GM19025 (cell line): ENCODE measurements around the gene OBP2B.
"Not testable (repeated sequence)": the region's sequence is repeated elsewhere in the genome, so short reads cannot be mapped to it uniquely, and the experiment has no call there.

Source experiments
- ATAC-seq: cut with Tn5 transposase; IDR thresholded peaks from one replicate; pipeline ENCODE4 v1.9.1; 2021; ENCODE audit warnings: mild to moderate bottlenecking, low read depth, moderate library complexity; ENCODE audit not compliant: unreplicated experiment

OBP2B gene

DNA sequence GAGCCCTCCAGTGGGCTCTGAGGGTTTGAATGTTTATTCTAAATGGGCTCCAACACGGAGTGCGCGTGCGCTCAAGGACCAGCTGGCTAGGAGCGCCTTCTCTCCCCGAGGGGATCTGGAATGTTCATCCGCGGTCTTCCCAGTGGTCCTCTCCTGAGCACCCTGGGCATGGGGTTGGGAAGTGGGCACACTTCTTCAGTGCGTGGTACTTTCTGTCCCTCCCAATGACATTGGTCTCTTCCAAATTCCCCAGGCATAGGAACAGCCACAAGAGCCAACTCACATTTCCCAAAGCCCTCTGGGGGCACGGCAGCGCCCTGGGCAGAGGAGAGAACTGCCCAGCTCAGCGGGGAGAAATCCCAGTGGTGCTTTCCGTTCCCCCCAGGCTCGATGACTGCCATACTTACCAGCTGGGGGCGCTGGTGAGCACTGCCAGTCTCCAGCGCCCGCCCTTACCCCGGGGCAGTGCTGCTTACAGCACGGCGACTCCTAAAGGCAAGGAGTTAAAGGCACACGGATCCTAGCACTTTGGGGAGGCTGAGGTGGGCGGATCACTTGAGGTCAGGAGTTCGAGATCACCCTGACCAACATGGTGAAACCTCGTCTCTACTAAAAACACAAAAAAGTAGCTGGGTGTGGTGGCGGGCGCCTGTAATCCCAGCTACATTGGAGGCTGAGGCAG is 29.9 kb upstream of the OBP2B start:
- ATAC-seq: no peak

DNA sequence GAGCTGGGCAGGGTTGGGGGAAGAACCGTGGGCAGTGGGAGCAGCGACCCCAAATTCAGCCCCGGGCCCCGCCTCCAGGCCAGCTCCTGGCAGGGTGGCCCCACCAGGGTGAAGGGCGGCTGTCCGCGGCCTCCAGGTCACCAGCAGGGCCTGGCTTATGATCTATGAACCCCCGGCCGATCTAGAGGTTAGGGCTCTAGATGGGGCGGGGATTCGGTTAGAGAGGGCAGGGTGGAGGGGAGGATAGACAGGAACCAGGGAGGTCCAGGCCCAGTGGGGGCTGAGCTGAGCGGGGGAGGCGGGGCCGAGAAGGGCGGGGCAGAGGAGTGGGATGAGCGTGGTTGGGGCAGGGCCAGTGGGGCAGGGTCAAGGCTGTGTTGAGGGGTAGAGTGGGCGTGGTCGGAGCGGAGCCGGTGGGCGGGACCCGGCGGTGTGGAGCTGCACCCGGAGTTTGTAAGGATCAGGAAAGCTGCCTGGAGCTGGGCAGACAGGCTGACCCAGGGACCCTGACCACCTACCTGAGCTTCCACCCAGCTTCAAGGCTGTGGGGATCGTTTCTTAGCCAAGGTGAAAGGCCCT is 29.3 kb upstream of the OBP2B start:
- no peak for ATAC-seq

DNA sequence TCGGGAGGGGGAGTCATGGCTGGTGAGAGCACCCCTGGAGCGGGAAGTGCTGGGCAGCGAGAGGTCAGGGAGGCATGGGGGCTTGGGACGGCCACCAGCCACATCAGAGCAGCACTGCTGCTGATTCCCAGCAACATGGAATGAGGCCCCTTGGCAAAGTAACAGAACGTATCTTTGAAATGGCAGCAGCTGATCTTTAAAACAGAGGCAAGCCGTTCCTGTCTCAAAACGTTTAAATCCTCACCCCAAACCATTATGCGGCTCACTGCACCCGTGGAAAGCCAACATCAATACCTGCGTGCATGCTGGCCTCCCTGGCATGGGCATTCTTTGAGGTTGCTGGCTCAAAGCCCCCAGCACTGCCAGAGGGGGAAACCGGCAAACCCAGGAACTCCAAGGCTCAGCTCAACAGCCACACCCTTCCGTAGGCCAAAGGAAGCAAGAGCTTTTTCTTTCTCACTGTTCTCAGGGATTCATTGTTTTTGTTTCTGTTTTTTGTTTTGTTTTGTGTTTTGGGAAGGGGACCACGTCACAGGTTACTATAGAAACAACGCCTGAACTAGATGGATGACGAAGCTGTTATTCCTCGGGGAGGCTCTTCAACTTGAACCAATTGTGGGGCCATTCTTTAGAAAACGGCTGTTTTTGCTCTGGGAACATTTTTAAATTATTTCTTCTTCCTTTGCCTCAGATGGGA is 28.1 kb upstream of the OBP2B start:
- no peak for ATAC-seq

GRCh38 chr9:133236291-133237034 is 27.4 kb upstream of the OBP2B start:
- not testable (repeated sequence) for ATAC-seq

- ATAC-seq: no peak
Measured at GRCh38 chr9:133235549-133236222, 26.6 kb upstream of the OBP2B start.

GRCh38 chr9:133234577-133235322 is 25.7 kb upstream of the OBP2B start:
- no peak for ATAC-seq

DNA sequence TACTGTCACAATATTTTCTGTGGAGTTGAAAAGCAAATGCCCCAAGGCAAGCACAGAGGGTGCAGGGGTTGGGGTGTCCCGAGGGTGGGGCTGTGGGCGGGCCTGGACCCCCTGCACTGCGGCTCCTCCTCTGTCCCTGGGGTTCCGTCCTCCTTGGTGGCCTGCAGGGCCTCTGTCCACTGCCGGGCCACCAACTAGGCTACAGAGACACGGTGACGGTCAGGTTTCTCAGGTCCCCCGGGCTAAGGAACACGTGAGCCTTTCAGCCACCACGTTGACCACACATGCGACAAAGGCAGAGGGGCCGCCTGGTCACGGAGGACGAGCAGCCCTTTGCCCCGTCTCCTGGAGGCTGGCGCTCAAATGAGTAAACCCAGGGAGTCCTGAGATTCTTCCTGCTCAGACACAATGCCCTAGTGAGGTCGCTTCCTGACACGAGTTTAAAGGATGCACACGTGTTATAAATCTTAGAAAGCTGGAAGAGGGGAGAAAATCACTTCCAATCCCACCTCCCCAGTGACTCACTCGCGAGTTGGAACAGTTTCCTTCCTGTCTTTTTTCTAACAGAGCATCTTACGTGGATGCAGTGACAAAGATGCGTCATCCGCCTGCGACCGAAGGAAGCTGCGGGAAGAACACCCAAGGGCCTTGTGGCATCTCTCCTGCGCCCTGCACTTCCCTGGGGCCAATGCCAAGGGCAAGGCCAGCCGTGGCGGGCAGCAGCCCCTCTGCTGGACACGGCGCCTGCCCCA is 24.8 kb upstream of the OBP2B start:
- ATAC-seq: no peak

- not testable (repeated sequence) for ATAC-seq
Measured at GRCh38 chr9:133231934-133232568, 23.0 kb upstream of the OBP2B start.

- ATAC-seq: not testable (repeated sequence)
Measured at GRCh38 chr9:133230514-133230913, 21.5 kb upstream of the OBP2B start.

DNA sequence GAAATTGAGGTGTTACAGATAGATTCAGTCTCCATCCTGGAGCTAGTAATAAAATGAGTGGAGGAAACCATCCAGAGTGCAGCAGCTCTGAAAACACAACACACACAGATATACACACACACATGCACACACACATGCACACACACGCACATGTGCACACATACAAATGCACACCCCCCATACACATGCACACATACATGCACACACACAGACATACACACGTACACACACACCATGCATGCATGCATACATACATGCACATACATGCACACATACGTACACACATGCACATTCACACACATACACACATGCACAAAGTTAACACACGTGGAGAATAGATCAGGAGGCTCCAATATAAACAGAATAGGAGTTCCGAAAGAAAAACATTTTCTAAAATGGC is 21.0 kb upstream of the OBP2B start:
- no peak for ATAC-seq

DNA sequence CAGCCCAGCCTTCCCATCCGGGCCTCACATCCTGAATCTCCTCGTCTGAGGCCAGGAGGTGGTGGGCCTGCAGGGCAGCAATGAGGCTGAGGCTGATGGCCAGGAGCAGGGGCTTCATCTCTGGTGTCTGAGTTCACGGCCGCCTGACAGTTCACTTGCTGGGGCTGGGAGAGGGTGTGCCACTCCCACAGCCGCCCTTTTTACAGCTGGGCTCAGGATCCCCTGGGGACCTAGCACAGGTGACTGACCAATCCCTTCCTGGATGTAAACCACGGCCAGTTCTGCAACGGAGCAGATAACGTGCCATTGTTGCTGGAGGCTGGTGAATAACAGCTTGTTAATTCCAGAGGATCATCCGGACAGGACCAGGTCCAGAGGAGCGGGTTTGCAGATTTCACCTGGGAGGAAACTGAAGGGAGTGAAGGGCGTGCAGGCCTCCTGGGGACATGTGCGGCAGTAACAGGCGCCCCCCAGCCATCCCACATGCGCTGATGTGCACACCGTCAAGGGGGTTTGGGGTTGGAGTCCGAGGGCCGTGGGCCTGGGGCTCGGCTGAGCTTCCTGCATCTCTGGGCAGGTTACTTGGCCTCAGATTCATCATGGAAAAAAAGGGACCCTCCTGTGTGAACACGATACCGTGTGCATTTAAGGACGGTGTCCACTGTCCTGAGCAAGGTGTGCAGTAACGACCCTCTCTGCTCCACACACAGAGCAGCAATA is 19.6 kb upstream of the OBP2B start:
- not testable (repeated sequence) for ATAC-seq

DNA sequence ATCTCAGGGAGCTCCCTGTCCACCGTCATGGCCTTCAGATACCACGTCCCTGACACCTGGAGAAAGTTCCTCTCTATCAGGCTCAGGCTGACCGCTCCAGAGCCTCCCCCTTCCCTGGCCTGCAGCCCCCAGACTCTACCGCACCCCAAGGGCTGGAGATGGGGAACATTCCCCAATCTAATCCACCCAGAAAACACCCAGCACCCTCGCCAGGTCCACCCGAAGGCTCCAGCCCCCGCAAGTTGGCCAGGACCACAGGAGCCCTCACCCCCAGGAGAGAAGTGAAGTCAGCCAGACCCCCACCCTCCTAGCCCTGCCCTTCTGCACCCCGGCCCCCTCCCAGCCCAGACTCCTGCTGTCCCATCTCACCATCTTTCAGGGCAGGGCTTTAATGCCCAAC is 18.9 kb upstream of the OBP2B start:
- ATAC-seq: not testable (repeated sequence)

- ATAC-seq: no peak
Measured at GRCh38 chr9:133227242-133227860, 18.3 kb upstream of the OBP2B start.

- ATAC-seq: no peak
Measured at GRCh38 chr9:133226219-133227171, 17.4 kb upstream of the OBP2B start.

GRCh38 chr9:133225171-133226011 is 16.3 kb upstream of the OBP2B start:
- no peak for ATAC-seq

- ATAC-seq: no peak
Measured at GRCh38 chr9:133224762-133225161, 15.7 kb upstream of the OBP2B start.
